Skeletal muscle tissue (tissue), 4 donors: ENCODE results near the gene MAP3K4. TPM values are rescaled to one million over a fixed set of nuclear protein-coding genes. Genes with fewer than 3 reads are reported as not detected.

Experiments used
- H3K27ac ChIP-seq: one replicate; pipeline ENCODE4 v1.7.0; 2013; ENCODE audit warnings: mild to moderate bottlenecking, low read depth, low read length, inconsistent platforms
- H3K27me3 ChIP-seq, 3 donors: one replicate each; pipeline ENCODE4 v1.7.0; 2013; ENCODE audit warnings: low read length in 3 of 3; ENCODE audit not compliant: control insufficient read depth in 3 of 3, insufficient read depth in 3 of 3
- H3K36me3 ChIP-seq, 3 donors: one replicate each; pipeline ENCODE4 v1.7.0; 2013; ENCODE audit warnings: low read length in 3 of 3; ENCODE audit not compliant: control insufficient read depth in 3 of 3, insufficient read depth in 3 of 3
- H3K4me1 ChIP-seq, 3 donors: one replicate each; pipeline ENCODE4 v1.7.0; 2013; ENCODE audit warnings: low read length in 3 of 3, mild to moderate bottlenecking in 3 of 3; ENCODE audit not compliant: control insufficient read depth in 3 of 3, insufficient read depth in 3 of 3
- H3K4me3 ChIP-seq, 3 donors: one replicate each; pipeline ENCODE4 v1.7.0; 2013; ENCODE audit warnings: low read length in 3 of 3
- H3K9ac ChIP-seq, 3 donors: one replicate each; pipeline ENCODE4 v1.7.0; 2013; ENCODE audit warnings: low read length in 3 of 3, mild to moderate bottlenecking in 3 of 3, moderate library complexity in 2 of 3, low read depth in 1 of 3
- H3K9me3 ChIP-seq, 3 donors: one replicate each; pipeline ENCODE4 v1.7.0; 2013; ENCODE audit warnings: low read length in 3 of 3; ENCODE audit not compliant: control insufficient read depth in 3 of 3
- total RNA-seq: library from RNA; depleted of rRNA; stranded (reverse); fragments of >200 nt; gene quantifications from one replicate; pipeline ENCODE4 v1.2.3, GENCODE V29; 2014
- donor health status: Osteomylitis.

MAP3K4 gene
- total RNA-seq, 1 donor from 2014 or later, result 30.3 TPM

DNA sequence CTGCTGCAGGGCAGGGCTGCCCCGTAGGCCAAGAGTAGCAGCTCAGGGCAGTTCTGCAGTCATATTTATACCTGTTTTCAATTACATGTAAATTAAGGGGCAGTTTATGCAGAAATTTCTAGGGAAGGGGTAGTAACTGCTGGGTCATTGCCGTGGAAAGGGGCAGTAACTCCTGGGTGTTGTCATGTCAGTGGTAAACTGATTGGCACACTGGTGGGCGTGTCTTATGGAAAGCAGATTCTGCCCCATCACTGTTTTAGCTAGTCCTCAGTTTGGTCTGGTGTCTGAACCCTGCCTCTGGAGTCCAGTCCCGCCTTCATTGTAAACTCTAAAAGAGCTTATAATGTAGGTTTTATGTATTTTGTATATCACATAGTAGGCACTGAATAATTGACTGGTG, 22.1 kb downstream of the MAP3K4 start:
- Histone ChIP-seq H3K27ac (no peak overlapping the region), H3K9me3 (no peaks in the 10 kb centered on the region), H3K4me1 (peaks cover 7 to 16% (median 7%) of the 10 kb centered on the region in 3 donors), H3K4me3 (no peak overlapping the region), H3K27me3 (no peaks in the 10 kb centered on the region), H3K9ac (no peak overlapping the region), H3K36me3 (peaks cover 0 to 2% (median 0%) of the 10 kb centered on the region in 3 donors)

DNA sequence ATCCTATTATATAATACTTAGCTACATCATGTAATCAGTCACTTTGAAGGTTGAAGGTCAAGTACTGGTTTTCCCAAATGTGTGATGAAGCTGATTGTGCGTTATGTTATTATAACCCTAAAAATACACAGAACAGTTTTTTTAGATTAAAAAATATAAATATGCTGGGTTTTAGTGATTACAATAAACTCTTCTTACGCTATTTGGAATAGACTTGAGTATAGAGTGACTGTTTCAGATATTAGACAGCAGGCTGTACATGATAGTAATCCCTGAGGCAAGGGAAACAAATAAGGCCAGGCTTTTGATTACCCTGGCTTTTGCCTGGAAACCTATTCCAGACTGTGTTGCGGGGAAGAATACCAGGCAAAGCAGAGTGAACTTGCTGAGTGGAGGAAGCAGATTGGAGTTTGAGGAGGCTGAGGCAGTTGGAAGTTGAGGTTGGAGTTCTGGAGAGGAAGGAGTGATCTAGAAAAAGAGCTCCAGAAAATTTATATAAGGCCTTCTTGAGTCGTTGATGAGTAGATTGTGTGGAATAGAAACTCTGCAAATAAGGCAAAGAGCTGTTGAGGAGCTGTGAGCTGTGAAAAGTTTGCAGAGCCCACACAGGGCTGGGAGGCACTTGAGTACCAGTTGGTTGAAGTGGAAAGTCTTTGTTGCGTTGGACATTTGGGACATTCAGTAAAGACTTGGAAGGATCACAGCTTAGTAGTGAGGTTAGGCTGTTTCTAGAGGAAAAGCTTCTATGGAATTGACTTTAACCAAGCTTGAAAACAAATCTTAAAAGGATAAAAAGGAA, 26.4 kb downstream of the MAP3K4 start:
- Histone ChIP-seq H3K27me3 (no peaks in the 10 kb centered on the region), H3K27ac (no peak overlapping the region), H3K9me3 (no peaks in the 10 kb centered on the region), H3K4me3 (no peak overlapping the region), H3K9ac (no peak overlapping the region), H3K4me1 (no peaks in the 10 kb centered on the region), H3K36me3 (peaks cover 0 to 2% (median 0%) of the 10 kb centered on the region in 3 donors)

DNA sequence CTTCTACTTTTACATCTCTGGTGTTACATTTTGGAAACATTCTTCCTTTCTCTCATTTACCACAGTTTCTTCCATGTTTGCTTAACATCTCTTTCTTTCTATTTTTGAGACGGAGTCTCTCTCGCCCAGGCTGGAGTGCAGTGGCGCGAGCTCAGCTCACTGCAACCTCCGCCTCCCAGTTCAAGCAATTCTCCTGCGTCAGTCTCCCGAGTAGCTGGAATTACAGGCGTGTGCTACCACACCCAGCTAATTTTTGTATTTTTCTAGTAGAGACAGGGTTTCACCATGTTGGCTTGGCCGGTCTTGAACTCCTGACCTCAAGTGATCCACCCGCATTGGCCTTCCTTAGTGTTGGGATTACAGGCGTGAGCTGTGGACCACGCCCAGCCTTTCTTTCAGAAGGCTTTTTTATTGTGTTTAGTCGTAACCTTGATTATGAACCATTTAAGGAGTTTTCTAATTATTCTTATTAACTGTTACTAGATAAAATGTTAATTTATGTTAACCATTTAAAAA, 27.8 kb downstream of the MAP3K4 start:
- H3K9me3 ChIP-seq, result no peaks in the 10 kb centered on the region
- H3K27me3 ChIP-seq, result no peaks in the 10 kb centered on the region
- no peak overlapping the region for H3K27ac ChIP-seq
- H3K4me1 ChIP-seq, result peaks cover 0 to 3% (median 0%) of the 10 kb centered on the region in 3 donors
- H3K9ac ChIP-seq, result no peak overlapping the region
- H3K4me3 ChIP-seq, result no peak overlapping the region
- peaks cover 0 to 2% (median 0%) of the 10 kb centered on the region in 3 donors for H3K36me3 ChIP-seq

DNA sequence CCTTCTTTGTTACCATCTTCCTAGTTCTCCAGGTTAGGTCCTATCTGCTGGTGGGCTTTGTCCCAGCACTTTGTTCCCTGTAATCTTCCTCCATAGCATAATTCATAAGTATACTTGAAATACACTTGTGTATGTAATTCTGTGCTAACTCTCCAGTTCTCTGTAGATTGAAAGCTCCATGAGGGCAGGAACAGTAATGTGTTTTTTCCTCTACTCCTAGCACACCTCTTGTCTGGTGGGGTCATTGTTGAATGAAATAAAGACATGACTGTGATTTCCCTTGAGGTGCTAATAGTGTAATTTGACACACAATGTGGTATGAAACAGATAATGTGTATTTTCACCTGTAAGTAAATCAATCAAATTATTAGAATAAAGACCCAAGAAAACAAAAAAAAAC, 30.0 kb downstream of the MAP3K4 start:
- H3K36me3 ChIP-seq, result no peaks in the 10 kb centered on the region
- no peaks in the 10 kb centered on the region for H3K9me3 ChIP-seq
- peaks cover 0 to 4% (median 3%) of the 10 kb centered on the region in 3 donors for H3K4me1 ChIP-seq
- no peak overlapping the region for H3K27ac ChIP-seq
- H3K9ac ChIP-seq, result no peak overlapping the region
- H3K27me3 ChIP-seq, result no peaks in the 10 kb centered on the region
- H3K4me3 ChIP-seq, result no peak overlapping the region

- H3K9ac ChIP-seq, result no peak overlapping the region
- no peak overlapping the region for H3K4me3 ChIP-seq
- H3K27ac ChIP-seq, result no peak overlapping the region
- no peaks in the 10 kb centered on the region for H3K27me3 ChIP-seq
- H3K9me3 ChIP-seq, result no peaks in the 10 kb centered on the region
- H3K36me3 ChIP-seq, result no peaks in the 10 kb centered on the region
- H3K4me1 ChIP-seq, result peaks cover 0 to 4% (median 3%) of the 10 kb centered on the region in 3 donors
Observed at GRCh38 chr6:161021998-161022743, 30.6 kb downstream of the MAP3K4 start.

DNA sequence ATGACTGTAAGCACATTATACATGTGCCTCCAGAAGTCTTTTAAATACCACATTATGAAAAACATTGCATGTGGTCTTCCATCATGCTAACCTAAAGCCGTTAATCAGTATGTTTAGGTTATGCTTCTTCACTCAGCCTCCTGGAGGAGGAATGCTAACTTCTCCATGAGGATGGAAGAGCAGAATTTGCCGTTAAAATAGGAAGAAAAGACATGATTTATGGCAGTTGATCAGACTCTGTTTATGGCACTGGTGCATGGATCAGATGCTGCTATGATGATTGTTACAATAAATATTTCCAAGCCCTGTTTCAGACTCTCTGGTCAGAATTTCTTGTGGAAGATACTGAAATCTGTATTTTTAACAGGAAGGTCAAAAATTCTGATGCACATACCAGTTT, 31.7 kb downstream of the MAP3K4 start:
- Histone ChIP-seq H3K4me3 (no peak overlapping the region), H3K36me3 (no peaks in the 10 kb centered on the region), H3K9me3 (no peaks in the 10 kb centered on the region), H3K27ac (no peak overlapping the region), H3K4me1 (peaks cover 5 to 10% (median 6%) of the 10 kb centered on the region in 3 donors), H3K27me3 (no peaks in the 10 kb centered on the region), H3K9ac (no peak overlapping the region)

GRCh38 chr6:161024364-161024920, 32.9 kb downstream of the MAP3K4 start:
- Histone ChIP-seq H3K9me3 (no peaks in the 10 kb centered on the region), H3K27me3 (no peaks in the 10 kb centered on the region), H3K4me3 (no peak overlapping the region), H3K9ac (no peak overlapping the region), H3K36me3 (no peaks in the 10 kb centered on the region), H3K27ac (no peak overlapping the region), H3K4me1 (peaks cover 5 to 11% (median 6%) of the 10 kb centered on the region in 3 donors)

- H3K9ac ChIP-seq, result no peak overlapping the region
- no peaks in the 10 kb centered on the region for H3K36me3 ChIP-seq
- H3K27me3 ChIP-seq, result no peaks in the 10 kb centered on the region
- no peak overlapping the region for H3K27ac ChIP-seq
- H3K9me3 ChIP-seq, result no peaks in the 10 kb centered on the region
- H3K4me3 ChIP-seq, result no peak overlapping the region
- H3K4me1 ChIP-seq, result peaks cover 5 to 14% (median 6%) of the 10 kb centered on the region in 3 donors
Observed at GRCh38 chr6:161027385-161027784, 35.8 kb downstream of the MAP3K4 start.

DNA sequence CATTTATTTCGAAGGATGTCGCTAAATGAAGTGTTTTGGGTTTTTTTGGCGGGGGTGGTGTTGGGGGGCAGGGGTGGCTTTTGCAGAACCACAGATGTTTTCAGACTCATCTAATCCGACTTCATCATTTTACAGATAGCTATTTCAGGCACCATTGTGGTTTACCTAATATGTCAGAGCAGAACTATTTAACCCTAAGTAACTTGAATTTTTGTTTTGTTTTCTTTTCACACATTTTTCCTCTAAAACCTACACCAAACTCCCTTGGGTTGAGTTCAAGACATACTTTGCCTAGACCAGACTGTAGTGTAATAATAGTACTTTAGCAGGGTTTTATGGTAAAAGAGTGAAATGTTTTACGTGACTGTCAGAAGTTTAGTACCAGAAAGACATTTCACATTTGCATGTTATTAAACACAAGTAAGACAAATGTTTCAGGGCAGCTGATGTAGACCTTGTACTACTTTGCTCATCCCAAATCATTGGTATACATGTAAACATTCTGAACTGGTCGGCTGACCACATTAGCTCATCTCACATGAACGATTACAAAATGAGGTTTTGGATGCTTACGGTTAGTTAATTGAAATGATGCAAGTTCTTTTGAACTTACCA, 37.7 kb downstream of the MAP3K4 start:
- Histone ChIP-seq H3K4me1 (peaks cover 3 to 14% (median 5%) of the 10 kb centered on the region in 3 donors), H3K27me3 (no peaks in the 10 kb centered on the region), H3K36me3 (no peaks in the 10 kb centered on the region), H3K4me3 (no peak overlapping the region), H3K9ac (no peak overlapping the region), H3K27ac (no peak overlapping the region), H3K9me3 (no peaks in the 10 kb centered on the region)
